ENCODE data around the gene TRPM5.

- TF ChIP-seq, protein P1, sequence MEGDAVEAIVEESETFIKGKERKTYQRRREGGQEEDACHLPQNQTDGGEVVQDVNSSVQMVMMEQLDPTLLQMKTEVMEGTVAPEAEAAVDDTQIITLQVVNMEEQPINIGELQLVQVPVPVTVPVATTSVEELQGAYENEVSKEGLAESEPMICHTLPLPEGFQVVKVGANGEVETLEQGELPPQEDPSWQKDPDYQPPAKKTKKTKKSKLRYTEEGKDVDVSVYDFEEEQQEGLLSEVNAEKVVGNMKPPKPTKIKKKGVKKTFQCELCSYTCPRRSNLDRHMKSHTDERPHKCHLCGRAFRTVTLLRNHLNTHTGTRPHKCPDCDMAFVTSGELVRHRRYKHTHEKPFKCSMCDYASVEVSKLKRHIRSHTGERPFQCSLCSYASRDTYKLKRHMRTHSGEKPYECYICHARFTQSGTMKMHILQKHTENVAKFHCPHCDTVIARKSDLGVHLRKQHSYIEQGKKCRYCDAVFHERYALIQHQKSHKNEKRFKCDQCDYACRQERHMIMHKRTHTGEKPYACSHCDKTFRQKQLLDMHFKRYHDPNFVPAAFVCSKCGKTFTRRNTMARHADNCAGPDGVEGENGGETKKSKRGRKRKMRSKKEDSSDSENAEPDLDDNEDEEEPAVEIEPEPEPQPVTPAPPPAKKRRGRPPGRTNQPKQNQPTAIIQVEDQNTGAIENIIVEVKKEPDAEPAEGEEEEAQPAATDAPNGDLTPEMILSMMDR (IDR thresholded peaks at IDR 0.05) = no peak
- TF ChIP-seq POLR2AphosphoS5 (IDR thresholded peaks at IDR 0.05) (no peak), POLR2A (IDR thresholded peaks at IDR 0.05) (no peak)
Observed at GRCh38 chr11:2415171-2415570, 29.1 kb downstream of the TRPM5 start.
